Stimulated activated effector memory CD8-positive, alpha-beta T cell treated with anti-CD3 and anti-CD28 coated beads, Interleukin-12 subunit alpha, Interleukin-12 subunit beta, amount 100 ng/mL, for 72 hours (primary cell): ENCODE data around the gene PROB1.
A peak's percentile ranks its signal among the peaks of the same experiment; 100 is the strongest.
"Not testable (repeated sequence)": the region's sequence is repeated elsewhere in the genome, so short reads cannot be mapped to it uniquely, and the experiment has no call there.

Source experiments
- ATAC-seq: fragments of 150-1000 bp; cut with Tn5 transposase; 2 replicates; pipeline ENCODE4 v1.10.0; 2021
- DNase-seq, 2 donors: peaks; one replicate each; pipeline ENCODE4 v3.0.0; 2021 to 2022; ENCODE audit warnings: low spot score in 2 of 2
- H3K27ac Mint-ChIP-seq: one replicate; pipeline ENCODE4 v1.8.0; 2022; ENCODE audit warnings: mild to moderate bottlenecking, mixed read lengths
- H3K36me3 Mint-ChIP-seq: one replicate; pipeline ENCODE4 v1.8.0; 2022; ENCODE audit warnings: mild to moderate bottlenecking, mixed read lengths
- H3K4me1 Mint-ChIP-seq: one replicate; pipeline ENCODE4 v1.8.0; 2022; ENCODE audit warnings: mixed read lengths
- H3K4me3 Mint-ChIP-seq: one replicate; pipeline ENCODE4 v1.8.0; 2022; ENCODE audit warnings: mild to moderate bottlenecking, mixed read lengths
- H3K9me3 Mint-ChIP-seq: one replicate; pipeline ENCODE4 v1.8.0; 2022; ENCODE audit warnings: mixed read lengths

PROB1 gene

GRCh38 chr5:139355900-139356299, 39.0 kb downstream of the PROB1 start:
- not testable (repeated sequence) for H3K9me3 Mint-ChIP-seq, ATAC-seq, H3K4me3 Mint-ChIP-seq, DNase-seq, H3K27ac Mint-ChIP-seq
- H3K4me1 Mint-ChIP-seq = peaks cover 26% of the 10 kb centered on the region
- H3K36me3 Mint-ChIP-seq = peaks cover 71% of the 10 kb centered on the region

- Mint-ChIP-seq H3K9me3 (no peaks in the 10 kb centered on the region), H3K4me3 (no peak overlapping the region), H3K36me3 (peaks cover 88% of the 10 kb centered on the region), H3K27ac (no peak overlapping the region), H3K4me1 (peaks cover 26% of the 10 kb centered on the region)
- no peak for ATAC-seq
- DNase-seq = no peak
Measured at GRCh38 chr5:139354186-139354585, 40.7 kb downstream of the PROB1 start.

GRCh38 chr5:139347863-139348262, 47.0 kb downstream of the PROB1 start:
- H3K27ac Mint-ChIP-seq, H3K9me3 Mint-ChIP-seq, H3K4me3 Mint-ChIP-seq, DNase-seq, ATAC-seq: not testable (repeated sequence)
- Mint-ChIP-seq H3K36me3 (peaks cover 95% of the 10 kb centered on the region), H3K4me1 (peaks cover 39% of the 10 kb centered on the region)

- Mint-ChIP-seq H3K36me3 (peaks cover 88% of the 10 kb centered on the region), H3K4me1 (peaks cover 53% of the 10 kb centered on the region)
- ATAC-seq, H3K9me3 Mint-ChIP-seq, H3K27ac Mint-ChIP-seq, DNase-seq, H3K4me3 Mint-ChIP-seq: not testable (repeated sequence)
Measured at GRCh38 chr5:139345442-139345841, 49.5 kb downstream of the PROB1 start.

GRCh38 chr5:139344177-139344576, 50.7 kb downstream of the PROB1 start:
- DNase-seq = no peak
- Mint-ChIP-seq H3K4me1 (peaks cover 53% of the 10 kb centered on the region), H3K4me3 (peak overlapping the region; percentile 98), H3K36me3 (peaks cover 78% of the 10 kb centered on the region), H3K9me3 (no peaks in the 10 kb centered on the region), H3K27ac (no peak overlapping the region)
- no peak for ATAC-seq

- peak overlapping the region; percentile 98 for H3K4me3 Mint-ChIP-seq
- H3K4me1 Mint-ChIP-seq = peaks cover 46% of the 10 kb centered on the region
- ATAC-seq (no peak), DNase-seq (no peak)
- no peaks in the 10 kb centered on the region for H3K9me3 Mint-ChIP-seq
- peaks cover 75% of the 10 kb centered on the region for H3K36me3 Mint-ChIP-seq
- H3K27ac Mint-ChIP-seq = peak overlapping the region; percentile 99
Measured at GRCh38 chr5:139343476-139343875, 51.4 kb downstream of the PROB1 start.

GRCh38 chr5:139342423-139342723, 52.5 kb downstream of the PROB1 start:
- ATAC-seq (peak; percentile 77), DNase-seq (no peak)
- Mint-ChIP-seq H3K27ac (peak overlapping the region; percentile 99), H3K4me3 (peak overlapping the region; percentile 98), H3K36me3 (peaks cover 64% of the 10 kb centered on the region), H3K9me3 (no peaks in the 10 kb centered on the region), H3K4me1 (peaks cover 45% of the 10 kb centered on the region)

GRCh38 chr5:139341689-139342422, 53.0 kb downstream of the PROB1 start, which contains the start of gene PAIP2:
PAIP2 (plus strand) TSS chr5:139341854; CDS start chr5:139363785, 21,931 bp downstream.
- H3K4me1 Mint-ChIP-seq = peaks cover 45% of the 10 kb centered on the region
- DNase-seq (peak; percentile 85 to 97), ATAC-seq (peak; percentile 94)
- peak within 1 kb of the TSS; percentile 99 for H3K27ac Mint-ChIP-seq
- no peaks in the 10 kb centered on the region for H3K9me3 Mint-ChIP-seq
- H3K4me3 Mint-ChIP-seq = peak within 1 kb of the TSS; percentile 98
- H3K36me3 Mint-ChIP-seq = peaks cover 59% of the 10 kb centered on the region

GRCh38 chr5:139341187-139341688, 53.7 kb downstream of the PROB1 start:
- peak overlapping the region; percentile 98 for H3K4me3 Mint-ChIP-seq
- peak overlapping the region; percentile 99 for H3K27ac Mint-ChIP-seq
- no peak for DNase-seq
- ATAC-seq = no peak
- H3K4me1 Mint-ChIP-seq = peaks cover 45% of the 10 kb centered on the region
- no peaks in the 10 kb centered on the region for H3K9me3 Mint-ChIP-seq
- H3K36me3 Mint-ChIP-seq = peaks cover 53% of the 10 kb centered on the region
